Keratinocyte (primary cell): ENCODE measurements around the gene MAPKAPK5. TPM values are rescaled to one million over a fixed set of nuclear protein-coding genes. Genes with fewer than 3 reads are reported as not detected.

Source experiments
- DNase-seq: peaks from one replicate; pipeline ENCODE4 v3.0.0-alpha.2; 2011; ENCODE audit warnings: low read depth, missing footprints, low spot score
- FAIRE-seq: peaks from 2 replicates; lab custom pipeline; 2011; peaks lifted over from hg19 to GRCh38; lab: Jason Lieb, UNC
- H2AFZ ChIP-seq: 2 replicates; pipeline ENCODE4 v1.6.0; 2012; ENCODE audit warnings: low read length, control low read depth, inconsistent platforms; ENCODE audit not compliant: control insufficient read depth
- H3K27ac ChIP-seq: 2 replicates; pipeline ENCODE4 v1.5.1; 2011; ENCODE audit warnings: low read length; ENCODE audit not compliant: control insufficient read depth, insufficient read depth
- H3K27me3 ChIP-seq: 3 replicates; pipeline ENCODE4 v1.6.0; 2011; ENCODE audit warnings: low read length; ENCODE audit not compliant: control insufficient read depth, insufficient read depth; ENCODE audit errors: extremely low read depth
- H3K36me3 ChIP-seq, 2 experiments: 2 replicates in 1 of 2; 3 replicates in 1 of 2; pipeline ENCODE4 v1.5.1; 2011; ENCODE audit warnings: low read length in 2 of 2, mild to moderate bottlenecking in 1 of 2; ENCODE audit not compliant: control insufficient read depth in 2 of 2, insufficient read depth in 2 of 2; ENCODE audit errors: extremely low read depth in 1 of 2
- H3K4me1 ChIP-seq: 3 replicates; pipeline ENCODE4 v1.5.1; 2011; ENCODE audit warnings: low read length; ENCODE audit not compliant: control insufficient read depth, insufficient read depth; ENCODE audit errors: extremely low read depth
- H3K4me2 ChIP-seq: 3 replicates; pipeline ENCODE4 v1.6.0; 2011; ENCODE audit warnings: low read depth, low read length; ENCODE audit not compliant: control insufficient read depth, insufficient read depth; ENCODE audit errors: extremely low read depth
- H3K4me3 ChIP-seq, 3 experiments: fragments of 200-600 bp in 1 of 3; sonication (generic) in 1 of 3; 2 replicates in 2 of 3; 3 replicates in 1 of 3; pipeline ENCODE4 v1.5.1; 2011 to 2016; ENCODE audit warnings: low read length in 3 of 3, mild to moderate bottlenecking in 3 of 3, control low read depth in 2 of 3, inconsistent platforms in 1 of 3, low read depth in 1 of 3, mixed read lengths in 1 of 3, mixed run types in 1 of 3, moderate library complexity in 1 of 3; ENCODE audit not compliant: control insufficient read depth in 2 of 3, insufficient read depth in 2 of 3; ENCODE audit errors: extremely low read depth in 1 of 3
- H3K79me2 ChIP-seq: 2 replicates; pipeline ENCODE4 v1.6.0; 2012; ENCODE audit warnings: low read length; ENCODE audit not compliant: control insufficient read depth, insufficient read depth
- H3K9ac ChIP-seq: 3 replicates; pipeline ENCODE4 v1.6.0; 2011; ENCODE audit warnings: low read length; ENCODE audit not compliant: control insufficient read depth, insufficient read depth; ENCODE audit errors: extremely low read depth
- H3K9me1 ChIP-seq: 3 replicates; pipeline ENCODE4 v1.6.0; 2011; ENCODE audit warnings: low read length; ENCODE audit not compliant: control insufficient read depth, insufficient read depth; ENCODE audit errors: extremely low read depth
- H3K9me3 ChIP-seq: 2 replicates; pipeline ENCODE4 v1.5.1; 2012; ENCODE audit warnings: low read depth, low read length; ENCODE audit not compliant: control insufficient read depth
- H4K20me1 ChIP-seq: 3 replicates; pipeline ENCODE4 v1.6.0; 2011; ENCODE audit warnings: low read length; ENCODE audit not compliant: control insufficient read depth, insufficient read depth; ENCODE audit errors: extremely low read depth
- CTCF ChIP-seq, 3 experiments: IDR thresholded peaks in 1 of 3; conservative IDR thresholded peaks in 1 of 3; optimal IDR thresholded peaks in 1 of 3; 2 replicates in 2 of 3; 3 replicates in 1 of 3; pipeline versions ENCODE3 to v1.5.1; 2011; ENCODE audit warnings: low read length in 3 of 3, mild to moderate bottlenecking in 3 of 3, moderate library complexity in 2 of 3, control low read depth in 1 of 3, inconsistent platforms in 1 of 3; ENCODE audit not compliant: insufficient read depth in 2 of 3; ENCODE audit errors: extremely low read depth in 1 of 3
- EZH2 ChIP-seq: IDR thresholded peaks from one replicate; pipeline ENCODE4 v1.6.1; 2012; ENCODE audit warnings: inconsistent platforms, mild to moderate bottlenecking, low read length, moderate library complexity
- dilution Hi-C: fragments of 300-500 bp; cut with MboI; formaldehyde crosslinking; loops from one replicate; pipeline ENCODE4 v1.7.0; 2020; ENCODE audit warnings: low sequenced_read_pairs; ENCODE audit not compliant: extremely low pct_ligation_motif_present
- polyA plus RNA-seq, 5 experiments: library from polyadenylated mRNA; depleted of rRNA in 3 of 5; stranded (reverse) in 3 of 5; stranded (forward) in 1 of 5; unstranded in 1 of 5; fragments of >200 nt; gene quantifications; 1 replicate in 1 of 5; 2 replicates in 3 of 5; 3 replicates in 1 of 5; pipeline versions ENCODE4 v1.2.1 to v1.2.3, GENCODE V29; 2011 to 2012; ENCODE audit warnings: missing spikeins in 2 of 5, low read depth in 1 of 5, low replicate concordance in 1 of 5

The MAPKAPK5 gene
- polyA plus RNA-seq, 1 donor (not counting 4 experiments of a cell fraction or from before 2014, with no cell fraction given): 39.1 TPM

- no peak overlapping the region for H3K27ac ChIP-seq
- TF ChIP-seq CTCF (optimal IDR thresholded peaks at IDR 0.05 in 1 of 3, IDR thresholded peaks at IDR 0.05 in 1 of 3, conservative IDR thresholded peaks at IDR 0.05 in 1 of 3; ENCODE audit: extremely low read depth in 1 of 3, insufficient read depth in 2 of 3, low read length in 3 of 3) (no peak), EZH2 (no peak)
- dilution Hi-C loops: no loop called here
These were observed 4.0 kb downstream of the MAPKAPK5 start for GRCh38 chr12:111846016-111846415.

GRCh38 chr12:111850526-111850925 lies 8.5 kb downstream of the MAPKAPK5 start:
- no peak for TF ChIP-seq CTCF (optimal IDR thresholded peaks at IDR 0.05 in 1 of 3, IDR thresholded peaks at IDR 0.05 in 1 of 3, conservative IDR thresholded peaks at IDR 0.05 in 1 of 3; ENCODE audit: extremely low read depth in 1 of 3, insufficient read depth in 2 of 3, low read length in 3 of 3)
- TF ChIP-seq EZH2: no peak
- FAIRE-seq: no peak

More at GRCh38 chr12:111846016-111846415, 4.0 kb downstream of the MAPKAPK5 start:
- Histone ChIP-seq H3K4me2 (no peak overlapping the region), H3K9me1 (no peaks in the 10 kb centered on the region), H3K4me1 (no peaks in the 10 kb centered on the region), H3K9ac (no peak overlapping the region), H3K4me3 (no peak overlapping the region), H2AFZ (no peak overlapping the region), H3K9me3 (no peaks in the 10 kb centered on the region), H4K20me1 (no peaks in the 10 kb centered on the region), H3K79me2 (peaks cover 85% of the 10 kb centered on the region), H3K36me3 (peaks cover 6 to 9% of the 10 kb centered on the region in 2 experiments), H3K27me3 (no peaks in the 10 kb centered on the region)
- FAIRE-seq (no peak), DNase-seq (no peak)

More at GRCh38 chr12:111850526-111850925, 8.5 kb downstream of the MAPKAPK5 start:
- no peak overlapping the region for H3K4me2 ChIP-seq
- H3K27me3 ChIP-seq: no peaks in the 10 kb centered on the region
- no peaks in the 10 kb centered on the region for H3K4me1 ChIP-seq
- no peaks in the 10 kb centered on the region for H3K9me3 ChIP-seq
- dilution Hi-C loops: no loop called here
- H2AFZ ChIP-seq: no peak overlapping the region
- peaks cover 6% of the 10 kb centered on the region in 2 experiments for H3K36me3 ChIP-seq
- no peaks in the 10 kb centered on the region for H3K9me1 ChIP-seq
- no peak overlapping the region for H3K4me3 ChIP-seq
- no peaks in the 10 kb centered on the region for H4K20me1 ChIP-seq
- H3K27ac ChIP-seq: no peak overlapping the region
- DNase-seq: no peak
- H3K79me2 ChIP-seq: peaks cover 90% of the 10 kb centered on the region
- H3K9ac ChIP-seq: no peak overlapping the region
